ENCODE results near the gene GSKIP. TPM values are rescaled to one million over a fixed set of nuclear protein-coding genes. Genes with fewer than 3 reads are reported as not detected.

GSKIP gene
- total RNA-seq, 1 donor from 2014 or later: 13.6 TPM

- no peak for DNase-seq (ENCODE audit: low spot score in 2 of 2, unreplicated experiment in 2 of 2)
- Mint-ChIP-seq H3K36me3 (no peaks in the 10 kb centered on the region), H3K4me3 (no peak overlapping the region), H3K9me3 (no peaks in the 10 kb centered on the region), H3K27ac (no peak overlapping the region), H3K27me3 (ENCODE audit: low read depth) (no peaks in the 10 kb centered on the region), H3K4me1 (no peaks in the 10 kb centered on the region)
- no peak for TF ChIP-seq CTCF (IDR thresholded peaks at IDR 0.05; ENCODE audit: unreplicated experiment)
Measured at GRCh38 chr14:96399405-96399804, 36.1 kb downstream of the GSKIP start.

- no peak for DNase-seq (ENCODE audit: low spot score in 2 of 2, unreplicated experiment in 2 of 2)
- Mint-ChIP-seq H3K27ac (no peak overlapping the region), H3K4me3 (no peak overlapping the region), H3K36me3 (no peaks in the 10 kb centered on the region), H3K4me1 (no peaks in the 10 kb centered on the region), H3K27me3 (ENCODE audit: low read depth) (no peaks in the 10 kb centered on the region), H3K9me3 (no peaks in the 10 kb centered on the region)
- TF ChIP-seq CTCF (IDR thresholded peaks at IDR 0.05; ENCODE audit: unreplicated experiment): no peak
Measured at GRCh38 chr14:96400495-96400894, 37.2 kb downstream of the GSKIP start.

DNA sequence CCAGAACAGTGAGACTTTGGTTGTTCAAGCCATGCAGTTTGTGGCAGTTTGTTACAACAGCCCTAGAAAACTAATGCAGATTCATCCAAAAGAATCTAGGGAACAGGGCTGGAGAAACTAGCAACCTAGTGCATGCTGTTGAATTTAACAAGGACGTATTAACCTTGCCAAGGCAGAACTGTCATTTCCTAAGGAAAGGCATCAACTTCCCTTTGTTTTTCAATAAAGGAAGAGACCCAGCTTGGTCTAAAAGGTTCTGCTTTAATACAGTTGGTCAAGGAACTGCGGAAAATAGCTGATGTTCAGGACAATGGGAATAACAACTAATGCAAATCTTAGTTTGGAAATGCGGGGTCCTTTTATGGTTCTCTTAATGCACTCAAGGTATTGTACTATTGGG, 40.1 kb downstream of the GSKIP start:
- H3K4me1 Mint-ChIP-seq: no peaks in the 10 kb centered on the region
- no peaks in the 10 kb centered on the region for H3K27me3 Mint-ChIP-seq (ENCODE audit: low read depth)
- H3K4me3 Mint-ChIP-seq: no peak overlapping the region
- no peak for TF ChIP-seq CTCF (IDR thresholded peaks at IDR 0.05; ENCODE audit: unreplicated experiment)
- no peak for DNase-seq (ENCODE audit: low spot score in 2 of 2, unreplicated experiment in 2 of 2)
- no peaks in the 10 kb centered on the region for H3K36me3 Mint-ChIP-seq
- H3K27ac Mint-ChIP-seq: no peak overlapping the region
- H3K9me3 Mint-ChIP-seq: no peaks in the 10 kb centered on the region

DNA sequence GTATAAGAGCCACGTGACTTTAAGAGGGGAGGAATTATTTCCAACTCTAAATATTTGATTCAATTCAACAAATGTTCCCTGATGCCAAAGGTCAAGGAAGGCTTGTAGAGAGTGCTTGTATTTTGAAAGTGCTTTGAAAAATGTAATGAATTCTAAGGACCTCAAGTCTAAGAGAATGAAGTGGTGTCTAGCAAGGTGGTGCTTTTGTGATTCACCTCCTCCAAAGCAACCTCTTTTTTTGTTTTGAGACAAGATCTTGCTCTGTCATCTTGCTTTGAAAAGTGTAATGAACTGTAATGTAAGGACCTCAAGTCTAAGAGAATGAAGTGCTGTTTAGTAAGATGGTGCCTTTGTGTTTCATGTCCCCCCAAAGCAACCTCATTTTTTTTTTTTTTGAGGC, 42.4 kb downstream of the GSKIP start:
- Mint-ChIP-seq H3K4me1 (no peaks in the 10 kb centered on the region), H3K27me3 (ENCODE audit: low read depth) (no peaks in the 10 kb centered on the region), H3K36me3 (no peaks in the 10 kb centered on the region), H3K9me3 (no peaks in the 10 kb centered on the region), H3K4me3 (no peak overlapping the region), H3K27ac (no peak overlapping the region)
- DNase-seq (ENCODE audit: low spot score in 2 of 2, unreplicated experiment in 2 of 2): no peak
- no peak for TF ChIP-seq CTCF (IDR thresholded peaks at IDR 0.05; ENCODE audit: unreplicated experiment)

DNA sequence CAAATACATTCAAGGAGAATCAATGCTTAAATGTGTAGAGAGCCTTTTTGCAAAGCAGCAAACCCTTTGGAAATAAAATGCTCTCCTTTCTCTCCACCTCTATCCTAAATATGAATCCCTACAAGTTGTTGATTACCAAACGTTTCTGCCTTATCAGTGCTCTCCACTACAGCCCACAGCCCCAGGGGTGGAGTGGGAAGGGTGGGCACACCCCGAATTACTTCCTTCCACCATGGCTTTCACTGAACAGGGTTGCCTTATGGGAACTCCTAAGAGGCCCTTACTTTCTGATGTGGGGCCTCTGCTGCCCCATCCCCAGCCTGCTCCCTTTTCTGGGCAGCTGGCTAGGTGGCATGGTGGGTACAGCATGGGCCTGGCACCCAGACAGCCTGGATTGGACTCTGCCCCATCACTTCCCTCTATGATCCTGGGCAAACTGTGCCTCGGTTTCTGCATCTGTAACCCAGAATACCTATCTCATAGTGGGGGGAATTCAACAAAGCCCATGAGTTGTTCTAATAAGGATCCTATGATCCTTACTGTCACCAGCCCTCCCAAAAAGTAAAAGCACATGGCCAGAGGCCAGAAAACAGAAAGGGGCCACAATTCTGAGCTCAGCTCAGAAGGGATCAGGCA, 44.7 kb downstream of the GSKIP start:
- Mint-ChIP-seq H3K9me3 (no peaks in the 10 kb centered on the region), H3K27me3 (ENCODE audit: low read depth) (no peaks in the 10 kb centered on the region), H3K36me3 (no peaks in the 10 kb centered on the region), H3K4me1 (no peaks in the 10 kb centered on the region), H3K4me3 (no peak overlapping the region), H3K27ac (no peak overlapping the region)
- no peak for TF ChIP-seq CTCF (IDR thresholded peaks at IDR 0.05; ENCODE audit: unreplicated experiment)
- no peak for DNase-seq (ENCODE audit: low spot score in 2 of 2, unreplicated experiment in 2 of 2)

DNA sequence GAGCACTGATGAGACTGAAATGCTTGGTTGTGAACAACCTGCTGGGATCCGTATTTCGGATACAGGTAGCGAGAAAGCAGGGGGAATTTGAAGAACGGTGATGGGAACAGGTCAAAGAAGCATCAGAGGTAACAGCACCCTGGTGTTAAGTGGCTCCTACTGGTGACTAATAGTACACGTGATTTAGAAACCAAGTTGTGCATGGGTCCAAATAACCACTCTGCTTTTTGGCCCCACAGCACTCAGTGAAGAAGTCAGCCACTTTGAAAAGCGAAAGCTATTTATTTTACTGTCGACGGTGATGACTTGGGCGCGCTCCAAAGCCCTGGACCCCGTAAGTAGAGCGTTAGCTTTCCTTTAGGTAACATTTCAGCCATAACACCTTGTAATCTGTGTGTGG, 45.3 kb downstream of the GSKIP start:
- Mint-ChIP-seq H3K27me3 (ENCODE audit: low read depth) (no peaks in the 10 kb centered on the region), H3K4me1 (no peaks in the 10 kb centered on the region), H3K4me3 (no peak overlapping the region), H3K27ac (no peak overlapping the region), H3K36me3 (no peaks in the 10 kb centered on the region), H3K9me3 (no peaks in the 10 kb centered on the region)
- no peak for DNase-seq (ENCODE audit: low spot score in 2 of 2, unreplicated experiment in 2 of 2)
- TF ChIP-seq CTCF (IDR thresholded peaks at IDR 0.05; ENCODE audit: unreplicated experiment): no peak
